ENCODE results near the gene DEPDC1B.
"Not testable (repeated sequence)": the region's sequence is repeated elsewhere in the genome, so short reads cannot be mapped to it uniquely, and the experiment has no call there.

The DEPDC1B gene

DNA sequence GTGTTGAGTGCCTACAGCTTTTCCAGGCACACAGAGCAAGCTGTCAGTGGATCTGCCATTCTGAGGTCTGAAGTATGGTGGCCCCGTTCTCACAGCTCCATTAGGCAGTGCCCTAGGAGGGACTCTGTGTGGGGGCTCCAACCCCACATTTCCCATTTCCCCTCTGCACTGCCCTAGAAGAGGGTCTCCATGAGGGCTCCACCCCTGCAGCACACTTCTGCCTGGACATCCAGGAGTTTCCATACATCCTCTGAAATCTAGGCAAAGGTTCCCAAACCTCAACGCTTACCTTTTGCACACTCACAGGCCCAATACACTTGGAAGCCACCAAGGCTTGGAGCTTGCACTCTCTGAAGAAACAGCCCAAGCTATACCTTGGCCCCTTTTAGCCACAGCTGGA lies 131.3 kb downstream of the DEPDC1B start:
- H3K4me3 ChIP-seq (ENCODE audit: low read length) = no peak overlapping the region
- H3K27me3 ChIP-seq (ENCODE audit: control insufficient read depth, insufficient read depth, low read length) = no peaks in the 10 kb centered on the region
- H3K9ac ChIP-seq (ENCODE audit: low read depth, low read length) = no peak overlapping the region
- H3K4me2 ChIP-seq (ENCODE audit: low read length) = no peak overlapping the region
- no peaks in the 10 kb centered on the region for H3K9me3 ChIP-seq (replicated peaks; ENCODE audit: low read length)
- H3K36me3 ChIP-seq (ENCODE audit: insufficient read depth, low read length) = no peaks in the 10 kb centered on the region
- no peaks in the 10 kb centered on the region for H3K4me1 ChIP-seq (ENCODE audit: control insufficient read depth, insufficient read depth, low read length)

DNA sequence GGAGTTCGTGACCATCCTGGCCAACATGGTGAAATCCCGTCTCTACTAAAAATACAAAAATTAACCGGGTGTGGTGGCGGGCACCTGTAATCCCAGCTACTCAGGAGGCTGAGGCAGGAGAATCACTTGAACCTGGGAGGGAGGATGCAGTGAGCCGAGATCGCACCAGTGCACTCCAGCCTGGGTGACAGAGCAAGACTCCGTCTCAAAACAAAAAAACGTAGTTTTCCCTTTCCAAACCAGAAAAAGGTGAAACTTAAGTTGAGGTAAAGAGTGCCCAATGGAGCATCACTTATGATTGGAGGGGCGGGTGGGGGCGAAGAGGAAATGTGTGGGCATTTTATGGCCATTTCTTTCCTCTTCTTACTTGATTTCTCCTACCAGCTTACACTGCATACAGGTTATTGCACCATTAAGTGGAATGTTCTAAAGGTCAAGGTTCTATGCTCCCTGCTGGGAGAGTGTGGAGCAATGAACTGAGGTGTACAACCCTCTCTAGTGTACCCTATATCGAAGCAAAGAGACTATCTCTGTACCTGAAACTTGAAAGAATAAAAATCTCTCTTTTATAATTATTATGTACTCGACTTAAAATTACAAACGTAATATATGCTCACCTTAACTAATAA lies 136.2 kb downstream of the DEPDC1B start:
- Histone ChIP-seq H3K36me3 (ENCODE audit: insufficient read depth, low read length) (no peaks in the 10 kb centered on the region), H3K4me1 (ENCODE audit: control insufficient read depth, insufficient read depth, low read length) (no peaks in the 10 kb centered on the region), H3K4me2 (ENCODE audit: low read length) (no peak overlapping the region), H3K4me3 (ENCODE audit: low read length) (no peak overlapping the region), H3K27me3 (ENCODE audit: control insufficient read depth, insufficient read depth, low read length) (no peaks in the 10 kb centered on the region), H3K9me3 (replicated peaks; ENCODE audit: low read length) (no peaks in the 10 kb centered on the region), H3K9ac (ENCODE audit: low read depth, low read length) (no peak overlapping the region)

DNA sequence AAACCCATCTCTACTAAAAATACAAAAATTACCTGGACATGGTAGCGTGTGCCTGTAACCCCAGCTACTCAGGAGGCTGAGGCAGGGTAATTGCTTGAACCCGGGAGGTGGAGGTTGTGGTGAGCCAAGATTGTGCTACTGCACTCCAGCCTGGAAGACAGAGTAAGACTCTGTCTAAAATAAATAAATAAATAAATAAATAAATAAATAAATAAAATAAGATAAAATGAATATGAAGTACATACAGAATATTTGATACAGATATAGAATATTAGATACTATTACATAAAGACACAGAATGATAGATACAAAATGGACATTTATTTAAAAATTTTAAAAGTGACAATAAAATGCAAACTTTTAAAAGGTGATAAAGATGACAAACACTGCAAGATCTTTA lies 146.7 kb downstream of the DEPDC1B start:
- H3K36me3 ChIP-seq (ENCODE audit: insufficient read depth, low read length); H3K9ac ChIP-seq (ENCODE audit: low read depth, low read length); H3K4me1 ChIP-seq (ENCODE audit: control insufficient read depth, insufficient read depth, low read length); H3K27me3 ChIP-seq (ENCODE audit: control insufficient read depth, insufficient read depth, low read length); H3K4me3 ChIP-seq (ENCODE audit: low read length); H3K4me2 ChIP-seq (ENCODE audit: low read length); H3K9me3 ChIP-seq (replicated peaks; ENCODE audit: low read length): not testable (repeated sequence)

DNA sequence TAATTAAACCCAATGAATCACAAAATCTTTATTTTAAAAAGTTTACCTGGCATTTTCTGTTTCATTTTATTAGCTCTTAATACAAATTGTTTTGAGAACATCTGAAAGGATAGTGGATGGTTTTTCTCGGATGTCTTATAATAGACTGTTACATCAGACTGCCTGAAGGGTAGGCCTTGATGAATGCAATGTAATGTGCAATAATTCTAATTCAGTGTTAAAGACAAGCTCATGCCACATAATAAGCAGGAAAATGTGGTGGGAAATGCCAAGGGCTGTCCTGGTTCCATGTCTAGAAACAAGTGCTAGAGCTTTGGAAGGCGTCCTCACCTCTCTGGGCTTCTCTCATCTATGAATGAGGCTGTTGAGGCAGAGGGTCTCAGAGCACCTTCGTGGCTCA lies 148.1 kb downstream of the DEPDC1B start:
- no peak overlapping the region for H3K9ac ChIP-seq (ENCODE audit: low read depth, low read length)
- H3K27me3 ChIP-seq (ENCODE audit: control insufficient read depth, insufficient read depth, low read length) = no peaks in the 10 kb centered on the region
- no peak overlapping the region for H3K4me3 ChIP-seq (ENCODE audit: low read length)
- no peak overlapping the region for H3K4me2 ChIP-seq (ENCODE audit: low read length)
- no peaks in the 10 kb centered on the region for H3K36me3 ChIP-seq (ENCODE audit: insufficient read depth, low read length)
- no peaks in the 10 kb centered on the region for H3K4me1 ChIP-seq (ENCODE audit: control insufficient read depth, insufficient read depth, low read length)
- no peaks in the 10 kb centered on the region for H3K9me3 ChIP-seq (replicated peaks; ENCODE audit: low read length)

DNA sequence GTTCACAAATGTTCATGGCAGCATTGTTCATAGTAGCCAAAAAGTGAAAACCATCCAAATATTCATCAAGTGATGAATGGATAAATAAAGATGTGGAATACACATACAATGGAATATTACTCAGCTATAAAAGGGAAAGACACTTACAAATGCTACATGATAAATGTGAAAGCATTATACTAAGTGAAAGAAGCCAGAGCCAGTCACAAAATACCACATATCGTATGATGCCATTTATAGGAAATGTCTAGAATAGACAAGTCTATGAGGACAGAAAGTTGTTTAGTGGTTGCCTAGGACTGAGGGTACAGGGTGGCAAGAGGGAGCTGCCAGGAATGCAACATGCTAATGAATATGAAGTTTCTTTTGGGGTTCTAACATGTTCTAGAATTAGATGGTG lies 148.7 kb downstream of the DEPDC1B start:
- Histone ChIP-seq H3K27me3 (ENCODE audit: control insufficient read depth, insufficient read depth, low read length) (no peaks in the 10 kb centered on the region), H3K9me3 (replicated peaks; ENCODE audit: low read length) (no peaks in the 10 kb centered on the region), H3K36me3 (ENCODE audit: insufficient read depth, low read length) (no peaks in the 10 kb centered on the region), H3K4me1 (ENCODE audit: control insufficient read depth, insufficient read depth, low read length) (no peaks in the 10 kb centered on the region), H3K9ac (ENCODE audit: low read depth, low read length) (no peak overlapping the region), H3K4me3 (ENCODE audit: low read length) (no peak overlapping the region), H3K4me2 (ENCODE audit: low read length) (no peak overlapping the region)

DNA sequence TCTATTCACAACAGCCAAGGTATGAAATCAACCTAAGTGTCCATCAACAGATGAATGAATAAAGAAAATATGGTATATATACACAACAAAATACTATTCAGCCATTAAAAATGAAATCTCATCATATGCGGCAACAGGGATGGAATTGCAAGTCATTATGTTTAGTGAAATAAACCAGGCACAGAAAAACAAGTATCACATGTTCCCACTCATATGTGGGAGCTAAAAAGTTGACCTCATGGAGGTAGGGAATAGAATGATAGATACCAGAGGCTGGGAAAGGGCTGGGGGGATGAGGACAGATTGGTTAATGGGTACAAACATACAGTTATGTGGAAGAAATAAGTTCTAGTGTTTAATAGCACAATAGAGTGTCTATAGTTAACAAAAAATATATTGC lies 149.7 kb downstream of the DEPDC1B start:
- no peaks in the 10 kb centered on the region for H3K9me3 ChIP-seq (replicated peaks; ENCODE audit: low read length)
- no peaks in the 10 kb centered on the region for H3K36me3 ChIP-seq (ENCODE audit: insufficient read depth, low read length)
- H3K9ac ChIP-seq (ENCODE audit: low read depth, low read length) = no peak overlapping the region
- no peaks in the 10 kb centered on the region for H3K27me3 ChIP-seq (ENCODE audit: control insufficient read depth, insufficient read depth, low read length)
- no peak overlapping the region for H3K4me3 ChIP-seq (ENCODE audit: low read length)
- H3K4me1 ChIP-seq (ENCODE audit: control insufficient read depth, insufficient read depth, low read length) = no peaks in the 10 kb centered on the region
- no peak overlapping the region for H3K4me2 ChIP-seq (ENCODE audit: low read length)

DNA sequence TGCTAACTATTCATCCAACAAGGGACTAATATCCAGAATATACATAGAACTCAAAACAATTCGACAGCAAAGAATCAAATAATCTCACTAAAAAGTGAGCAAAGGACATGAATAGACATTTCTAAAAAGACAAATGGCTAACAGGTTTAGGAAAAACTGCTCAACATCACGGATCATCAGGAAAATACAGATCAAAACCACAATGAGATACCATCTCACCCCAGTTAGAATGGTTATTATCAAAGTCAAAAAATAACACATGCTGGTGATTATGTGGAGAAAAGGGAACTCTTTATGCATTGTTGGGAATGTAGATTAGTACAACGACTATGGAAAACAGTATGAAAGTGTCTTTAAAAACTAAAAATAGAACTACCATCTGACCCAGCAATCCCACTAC lies 150.1 kb downstream of the DEPDC1B start:
- Histone ChIP-seq H3K4me3 (ENCODE audit: low read length) (no peak overlapping the region), H3K9me3 (replicated peaks; ENCODE audit: low read length) (no peaks in the 10 kb centered on the region), H3K4me2 (ENCODE audit: low read length) (no peak overlapping the region), H3K27me3 (ENCODE audit: control insufficient read depth, insufficient read depth, low read length) (no peaks in the 10 kb centered on the region), H3K4me1 (ENCODE audit: control insufficient read depth, insufficient read depth, low read length) (no peaks in the 10 kb centered on the region), H3K9ac (ENCODE audit: low read depth, low read length) (no peak overlapping the region), H3K36me3 (ENCODE audit: insufficient read depth, low read length) (no peaks in the 10 kb centered on the region)

All from skeletal muscle satellite cell (primary cell).